ENCODE results near the gene RASAL1. TPM values are rescaled to one million over a fixed set of nuclear protein-coding genes. Genes with fewer than 3 reads are reported as not detected.

RASAL1 gene
- total RNA-seq, 1 experiment from 2014 or later = 8.1 TPM

- TF ChIP-seq E2F5 (CRISPR knock-in tag; IDR thresholded peaks at IDR 0.05) (peak; percentile 81; the same call in 1 of the 2 replicates), AFF4 (CRISPR knock-in tag; IDR thresholded peaks at IDR 0.05; ENCODE audit: borderline replicate concordance) (peak; percentile 44; the same call in 1 of the 2 replicates), SMAD3 (CRISPR knock-in tag; IDR thresholded peaks at IDR 0.05; ENCODE audit: borderline replicate concordance) (peak; percentile 79; the same call in 1 of the 2 replicates), ZNF512 (CRISPR knock-in tag; IDR thresholded peaks at IDR 0.05; ENCODE audit: borderline replicate concordance) (no peak), TEAD1 (CRISPR knock-in tag; IDR thresholded peaks at IDR 0.05) (peak; percentile 87), MXD4 (CRISPR knock-in tag; IDR thresholded peaks at IDR 0.05; ENCODE audit: borderline replicate concordance) (no peak), ZBTB43 (CRISPR knock-in tag; IDR thresholded peaks at IDR 0.05) (peak; percentile 73), GTF2I (CRISPR knock-in tag; conservative IDR thresholded peaks at IDR 0.05) (no peak), FOXP4 (CRISPR knock-in tag; IDR thresholded peaks at IDR 0.05) (peak; percentile 91), NFYB (CRISPR knock-in tag; conservative IDR thresholded peaks at IDR 0.05; ENCODE audit: low read depth) (no peak), IRF2 (CRISPR knock-in tag; IDR thresholded peaks at IDR 0.05; ENCODE audit: borderline replicate concordance, low read depth) (no peak), MLX (CRISPR knock-in tag; IDR thresholded peaks at IDR 0.05) (no peak), ATF6 (CRISPR knock-in tag; IDR thresholded peaks at IDR 0.05) (no peak), KAT7 (CRISPR knock-in tag; IDR thresholded peaks at IDR 0.05; ENCODE audit: borderline replicate concordance) (no peak), RORB (CRISPR knock-in tag; IDR thresholded peaks at IDR 0.05) (no peak), CREB1 (CRISPR knock-in tag; IDR thresholded peaks at IDR 0.05) (peak; percentile 47; the same call in 1 of the 2 replicates), NR1H2 (CRISPR knock-in tag; IDR thresholded peaks at IDR 0.05) (no peak), USF2 (CRISPR knock-in tag; IDR thresholded peaks at IDR 0.05) (no peak), GRHL2 (CRISPR knock-in tag; IDR thresholded peaks at IDR 0.05; ENCODE audit: insufficient replicate concordance, severe bottlenecking) (no peak), SP1 (CRISPR knock-in tag; conservative IDR thresholded peaks at IDR 0.05) (peak; percentile 80)
These were observed 70.2 kb downstream of the RASAL1 start (continued) for GRCh38 chr12:113065126-113066007.
